WTC11 (cell line): Measurements from ENCODE around the gene MLYCD. TPM values are rescaled to one million over a fixed set of nuclear protein-coding genes. Genes with fewer than 3 reads are reported as not detected.

ENCODE experiments used
- CDX4 ChIP-seq: fragments of 250-450 bp; sonication (Bioruptor Pico); IDR thresholded peaks from 2 replicates; pipeline ENCODE4 v1.9.0; 2021; ENCODE audit warnings: moderate library complexity, mild to moderate bottlenecking, inconsistent platforms, borderline replicate concordance
- E2F5 ChIP-seq: sonication (generic); formaldehyde crosslinking; IDR thresholded peaks from 2 replicates; pipeline ENCODE4 v1.8.1; 2022; ENCODE audit warnings: mild to moderate bottlenecking, moderate library complexity, missing genetic modification reagents
- ERG ChIP-seq: fragments of 250-450 bp; sonication (Bioruptor Pico); IDR thresholded peaks from 2 replicates; pipeline ENCODE4 v1.8.0; 2021; ENCODE audit warnings: mild to moderate bottlenecking
- IRF1 ChIP-seq: sonication (generic); formaldehyde crosslinking; IDR thresholded peaks from 2 replicates; pipeline ENCODE4 v1.8.0; 2023; ENCODE audit warnings: missing genetic modification reagents
- JUN ChIP-seq: sonication (generic); formaldehyde crosslinking; IDR thresholded peaks from 2 replicates; pipeline ENCODE4 v1.8.0; 2023; ENCODE audit warnings: mild to moderate bottlenecking, missing genetic modification reagents
- MAX ChIP-seq: sonication (generic); formaldehyde crosslinking; IDR thresholded peaks from 2 replicates; pipeline ENCODE4 v1.8.0; 2022; ENCODE audit warnings: mild to moderate bottlenecking, missing genetic modification reagents
- MLX ChIP-seq: sonication (generic); formaldehyde crosslinking; IDR thresholded peaks from 2 replicates; pipeline ENCODE4 v1.8.1; 2023; ENCODE audit warnings: mild to moderate bottlenecking, missing genetic modification reagents, moderate library complexity
- NFATC4 ChIP-seq: fragments of 250-450 bp; sonication (Bioruptor Pico); IDR thresholded peaks from 2 replicates; pipeline ENCODE4 v1.9.0; 2021; ENCODE audit warnings: mild to moderate bottlenecking
- NR1H2 ChIP-seq: sonication (generic); formaldehyde crosslinking; IDR thresholded peaks from 2 replicates; pipeline ENCODE4 v1.9.0; 2021; ENCODE audit warnings: mild to moderate bottlenecking, moderate library complexity, missing genetic modification reagents
- PRRX2 ChIP-seq: fragments of 250-450 bp; sonication (Bioruptor Pico); IDR thresholded peaks from 2 replicates; pipeline ENCODE4 v1.8.0; 2021; ENCODE audit warnings: mild to moderate bottlenecking
- TCF7 ChIP-seq: sonication (generic); formaldehyde crosslinking; IDR thresholded peaks from 2 replicates; pipeline ENCODE4 v1.8.0; 2022; ENCODE audit warnings: mild to moderate bottlenecking, low read depth, missing genetic modification reagents, moderate library complexity
- USF2 ChIP-seq: sonication (generic); formaldehyde crosslinking; IDR thresholded peaks from 2 replicates; pipeline ENCODE4 v1.8.1; 2023; ENCODE audit warnings: mild to moderate bottlenecking, missing genetic modification reagents, moderate library complexity
- ZNF532 ChIP-seq: fragments of 250-450 bp; sonication (Bioruptor Pico); IDR thresholded peaks from 2 replicates; pipeline ENCODE4 v1.9.0; 2021; ENCODE audit warnings: mild to moderate bottlenecking, borderline replicate concordance
- ZSCAN18 ChIP-seq: fragments of 250-450 bp; sonication (Bioruptor Pico); IDR thresholded peaks from 2 replicates; pipeline ENCODE4 v2.1.2; 2022; ENCODE audit warnings: mild to moderate bottlenecking, moderate library complexity
- total RNA-seq: library from RNA; stranded (reverse); gene quantifications from 3 replicates; pipeline ENCODE4 v1.2.3, GENCODE V29; 2021

The MLYCD gene
- total RNA-seq, 1 experiment from 2014 or later = 6.3 TPM

- no peak for TF ChIP-seq ZSCAN18 (CRISPR knock-in tag)
- TF ChIP-seq IRF1 (CRISPR knock-in tag) = no peak
- no peak for TF ChIP-seq NFATC4 (CRISPR knock-in tag)
- no peak for TF ChIP-seq NR1H2 (CRISPR knock-in tag)
- TF ChIP-seq TCF7 = no peak
- no peak for TF ChIP-seq USF2 (CRISPR knock-in tag)
- no peak for TF ChIP-seq ERG (CRISPR knock-in tag)
- no peak for TF ChIP-seq E2F5 (CRISPR knock-in tag)
- no peak for TF ChIP-seq MAX
- TF ChIP-seq ZNF532 = no peak
- TF ChIP-seq MLX = no peak
- TF ChIP-seq CDX4 (CRISPR knock-in tag) = no peak
- TF ChIP-seq JUN (CRISPR knock-in tag) = no peak
- no peak for TF ChIP-seq PRRX2 (CRISPR knock-in tag)
Observed at GRCh38 chr16:83928341-83929055, 29.6 kb downstream of the MLYCD start (continued).
